Stimulated activated CD4-positive, alpha-beta T cell treated with anti-CD3 and anti-CD28 coated beads, TNF-alpha, amount 100 ng/mL, for 48 hours (primary cell): ENCODE data around the gene EFTUD2.

Experiments
- DNase-seq, 3 donors: peaks; one replicate each; pipeline ENCODE4 v3.0.0-alpha.2; 2020; ENCODE audit warnings: low read depth in 3 of 3

Gene EFTUD2

GRCh38 chr17:44887971-44888954, 11.0 kb downstream of the EFTUD2 start:
- DNase-seq, result no peak

GRCh38 chr17:44887016-44887415, 12.2 kb downstream of the EFTUD2 start:
- no peak for DNase-seq

GRCh38 chr17:44884941-44885340, 14.3 kb downstream of the EFTUD2 start:
- DNase-seq, result no peak

- no peak for DNase-seq
These were observed 18.1 kb downstream of the EFTUD2 start for GRCh38 chr17:44881145-44881544.

GRCh38 chr17:44880062-44880461, 19.2 kb downstream of the EFTUD2 start:
- DNase-seq, result no peak

- no peak for DNase-seq
These were observed 19.9 kb downstream of the EFTUD2 start for GRCh38 chr17:44879376-44879775.

- DNase-seq, result peak in 1 of 3 donors; percentile 7
These were observed 20.5 kb downstream of the EFTUD2 start for GRCh38 chr17:44878627-44879221.

- DNase-seq, result no peak
These were observed 22.1 kb downstream of the EFTUD2 start for GRCh38 chr17:44877121-44877520.

- no peak for DNase-seq
These were observed 23.5 kb downstream of the EFTUD2 start for GRCh38 chr17:44875761-44876160.

GRCh38 chr17:44872131-44872768, 27.0 kb downstream of the EFTUD2 start:
- no peak for DNase-seq

GRCh38 chr17:44871556-44871955, 27.7 kb downstream of the EFTUD2 start:
- DNase-seq, result no peak

- no peak for DNase-seq
These were observed 31.4 kb downstream of the EFTUD2 start for GRCh38 chr17:44867841-44868240.

GRCh38 chr17:44865931-44866330, 33.3 kb downstream of the EFTUD2 start:
- DNase-seq, result no peak

- DNase-seq, result peak; percentile 22 to 75 (median 57)
These were observed 34.0 kb downstream of the EFTUD2 start for GRCh38 chr17:44865231-44865660.

GRCh38 chr17:44864831-44865230, 34.4 kb downstream of the EFTUD2 start:
- no peak for DNase-seq

- no peak for DNase-seq
These were observed 36.0 kb downstream of the EFTUD2 start for GRCh38 chr17:44863061-44863918.

- DNase-seq, result no peak
These were observed 36.8 kb downstream of the EFTUD2 start for GRCh38 chr17:44862278-44862914.

GRCh38 chr17:44859701-44860100, 39.5 kb downstream of the EFTUD2 start:
- no peak for DNase-seq

GRCh38 chr17:44854192-44854591, 45.1 kb downstream of the EFTUD2 start:
- DNase-seq, result no peak

GRCh38 chr17:44850612-44851011, 48.6 kb downstream of the EFTUD2 start:
- no peak for DNase-seq

- DNase-seq, result no peak
These were observed 49.2 kb downstream of the EFTUD2 start for GRCh38 chr17:44850025-44850424.
